ENCODE measurements around the gene IL11RA. TPM values are rescaled to one million over a fixed set of nuclear protein-coding genes. Genes with fewer than 3 reads are reported as not detected.

Gene IL11RA
- polyA plus RNA-seq, 2 donors, result 7.1 to 10.7 TPM

Other genes with a start within 250 kb of the IL11RA start
- gene FAM219A, start 193.6 kb upstream of the IL11RA start, polyA plus RNA-seq, result 1 to 10 TPM; 4.2 TPM
- not detected for gene DNAI1, start 193.4 kb upstream of the IL11RA start, polyA plus RNA-seq
- gene ENHO, start 129.2 kb upstream of the IL11RA start, polyA plus RNA-seq, result under 1 TPM; 0.31 to 0.39 TPM
- under 1 TPM; 0.22 to 0.54 TPM for gene CNTFR, start 62.5 kb upstream of the IL11RA start, polyA plus RNA-seq
- gene RPP25L, start 40.1 kb upstream of the IL11RA start, polyA plus RNA-seq, result 10 to 100 TPM; 23.0 to 32.2 TPM
- 100 to 1,000 TPM in 1 of 2 donors, 10 to 100 TPM in 1; 44.4 to 112 TPM for gene DCTN3, start 31.7 kb upstream of the IL11RA start, polyA plus RNA-seq
- gene ARID3C, start 23.1 kb upstream of the IL11RA start, polyA plus RNA-seq, result not detected
- 10 to 100 TPM; 42.1 to 68.5 TPM for gene SIGMAR1, start 14.4 kb upstream of the IL11RA start, polyA plus RNA-seq
- gene GALT, start 5.5 kb upstream of the IL11RA start, polyA plus RNA-seq, result 10 to 100 TPM; 16.6 to 27.3 TPM
- gene CCL27, start 10.5 kb downstream of the IL11RA start, polyA plus RNA-seq, result under 1 TPM; 0.16 to 0.58 TPM
- gene CCL19, start 39.1 kb downstream of the IL11RA start, polyA plus RNA-seq, result 10 to 100 TPM in 1 of 2 donors, 1 to 10 TPM in 1; 2.2 to 10.5 TPM
- 10 to 100 TPM; 13.2 to 50.9 TPM for gene CCL21, start 58.0 kb downstream of the IL11RA start, polyA plus RNA-seq

All from esophagus (tissue), 2 donors.